ENCODE results near the gene HSH2D.

The HSH2D gene

DNA sequence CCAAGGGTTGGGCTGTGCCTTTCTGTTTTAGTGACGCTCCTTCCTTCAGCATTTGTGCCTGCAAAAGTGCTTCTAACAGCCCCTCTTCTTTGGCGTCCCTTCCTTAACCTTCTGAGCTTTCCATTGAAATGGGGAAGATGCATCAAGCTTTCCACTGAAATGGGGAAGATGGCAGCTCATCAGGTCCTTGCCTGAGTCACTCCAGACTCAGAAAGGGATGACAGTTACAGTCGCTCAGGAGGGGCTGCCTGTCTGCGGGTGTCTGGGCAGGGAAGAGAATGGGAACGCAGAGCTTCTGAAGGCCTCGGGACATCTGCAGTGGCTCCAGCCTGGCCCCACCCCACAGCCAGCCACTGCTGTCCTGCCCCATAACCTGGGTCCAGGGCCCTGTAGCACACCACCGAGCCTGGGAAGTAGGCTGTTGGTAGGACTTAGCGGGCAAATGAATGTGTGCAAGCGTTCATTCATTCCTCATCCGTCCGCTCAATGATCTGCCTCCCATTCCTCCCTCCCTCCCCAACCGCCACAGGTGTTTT lies 64.1 kb downstream of the HSH2D start:
- in situ Hi-C loops (cut with HindIII; ENCODE audit: low sequenced_read_pairs): loop anchor here (10.0 kb wide), 1 partner anchor 573 kb away; no protein-coding TSS in a partner anchor
